Omental fat pad (tissue), 4 donors: ENCODE results near the gene GPC3. TPM values are rescaled to one million over a fixed set of nuclear protein-coding genes. Genes with fewer than 3 reads are reported as not detected.

Source experiments
- ATAC-seq: fragments of 150-250 bp; one replicate; pipeline ENCODE4 v1.9.1; 2016; ENCODE audit warnings: mild to moderate bottlenecking, moderate library complexity; ENCODE audit not compliant: low FRiP score
- DNase-seq: peaks from one replicate; pipeline ENCODE4 v3.0.0-alpha.2; 2019; ENCODE audit warnings: low spot score
- CTCF ChIP-seq, 3 donors: fragments of 450-650 bp; IDR thresholded peaks; one replicate each; pipeline ENCODE4 v1.5.1; 2016 to 2017; ENCODE audit warnings: antibody characterized with exemption in 3 of 3, mild to moderate bottlenecking in 3 of 3, moderate library complexity in 2 of 3
- total RNA-seq, 4 donors: library from RNA; depleted of rRNA; stranded (reverse); fragments of >200 nt; gene quantifications; one replicate each; pipeline ENCODE4 v1.1.0, GENCODE V29; 2016

The GPC3 gene
- total RNA-seq, 4 donors from 2014 or later = 48.9 to 146 (median 77.1) TPM

DNA sequence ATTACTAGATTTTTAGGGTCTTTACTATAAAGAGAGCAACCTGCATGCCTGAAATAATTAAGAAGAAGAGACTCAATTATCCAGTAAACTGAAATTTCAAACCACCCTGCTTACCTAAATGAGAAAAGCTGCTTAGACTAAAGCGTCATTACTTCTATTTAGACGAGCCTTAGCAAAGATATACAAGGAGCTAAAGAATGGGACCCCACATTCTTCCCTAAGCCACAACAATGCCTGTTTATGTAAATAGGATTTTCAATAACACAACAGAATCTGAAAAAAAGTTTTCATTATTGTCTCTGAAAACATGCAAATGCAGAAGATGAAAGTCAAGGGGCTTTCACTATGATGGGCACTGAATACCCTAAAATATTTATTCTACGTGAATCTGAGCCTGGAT lies 16.2 kb downstream of the GPC3 start:
- ATAC-seq = no peak

DNA sequence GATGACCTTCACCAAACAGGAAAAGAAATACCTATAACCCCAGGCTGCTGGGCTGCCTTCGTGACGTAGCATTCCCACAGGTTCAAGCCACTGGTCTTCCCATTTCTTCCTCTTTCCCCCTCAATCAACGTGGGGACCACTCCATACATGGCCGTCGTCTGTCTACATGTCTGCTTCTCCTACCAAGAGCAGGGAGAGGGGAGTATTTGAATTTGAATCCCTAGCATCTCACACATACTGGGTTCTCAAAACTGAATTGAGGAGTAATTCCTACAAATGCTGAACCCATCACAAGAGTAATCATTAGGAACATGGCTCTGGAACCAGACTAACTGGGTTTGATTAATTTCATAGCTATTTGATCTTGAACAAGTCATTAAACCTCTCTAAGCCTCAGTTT lies 17.3 kb downstream of the GPC3 start:
- no peak for ATAC-seq
- no peak for TF ChIP-seq CTCF (IDR thresholded peaks at IDR 0.05)

More for the DNA sequence above, 16.2 kb downstream of the GPC3 start:
- no peak for DNase-seq
- no peak for TF ChIP-seq CTCF (IDR thresholded peaks at IDR 0.05)

DNA sequence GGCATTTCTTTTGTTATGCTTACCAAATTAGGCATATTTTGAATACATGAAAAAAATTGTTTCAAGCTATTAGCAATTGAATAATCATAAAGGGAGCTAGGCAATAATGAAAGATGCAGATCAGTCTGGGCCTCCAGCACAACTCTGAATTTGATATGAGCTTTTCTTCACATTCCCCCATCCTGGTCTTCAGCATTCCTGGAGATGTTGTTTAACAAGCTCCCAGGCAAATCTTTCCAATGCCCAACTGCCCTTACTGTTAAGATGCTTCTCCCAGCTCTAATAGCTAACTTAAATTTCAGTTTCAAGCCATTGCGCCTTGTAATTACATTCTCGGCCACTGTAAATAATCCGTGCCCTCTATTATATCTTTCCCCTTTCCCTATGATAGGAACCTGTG lies 19.2 kb downstream of the GPC3 start:
- ATAC-seq = no peak
- TF ChIP-seq CTCF (IDR thresholded peaks at IDR 0.05) = no peak
- no peak for DNase-seq

More for the DNA sequence above, 17.3 kb downstream of the GPC3 start:
- no peak for DNase-seq

GRCh38 chrX:133965321-133965720 lies 20.1 kb downstream of the GPC3 start:
- DNase-seq (no peak), ATAC-seq (no peak)
- no peak for TF ChIP-seq CTCF (IDR thresholded peaks at IDR 0.05)

DNA sequence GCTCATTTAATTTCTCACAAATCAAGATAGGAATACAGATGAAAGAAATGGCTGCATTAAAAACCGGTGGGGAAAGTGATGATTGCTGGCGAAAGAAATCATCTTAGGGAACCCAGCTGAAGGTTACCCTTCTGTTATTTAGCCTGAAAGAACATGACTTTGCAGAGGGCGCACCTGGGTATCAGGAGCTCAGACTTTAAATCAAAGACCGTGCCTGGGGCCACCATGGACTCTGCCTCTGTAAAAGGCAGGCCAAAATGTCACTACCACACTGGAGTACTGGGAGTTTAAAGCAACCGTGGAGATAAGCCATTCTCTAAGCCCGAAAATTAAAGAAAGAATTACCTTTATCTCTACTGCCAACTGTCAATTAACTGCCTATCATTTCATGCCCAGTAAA lies 24.3 kb downstream of the GPC3 start:
- no peak for DNase-seq
- no peak for TF ChIP-seq CTCF (IDR thresholded peaks at IDR 0.05)
- ATAC-seq = no peak

DNA sequence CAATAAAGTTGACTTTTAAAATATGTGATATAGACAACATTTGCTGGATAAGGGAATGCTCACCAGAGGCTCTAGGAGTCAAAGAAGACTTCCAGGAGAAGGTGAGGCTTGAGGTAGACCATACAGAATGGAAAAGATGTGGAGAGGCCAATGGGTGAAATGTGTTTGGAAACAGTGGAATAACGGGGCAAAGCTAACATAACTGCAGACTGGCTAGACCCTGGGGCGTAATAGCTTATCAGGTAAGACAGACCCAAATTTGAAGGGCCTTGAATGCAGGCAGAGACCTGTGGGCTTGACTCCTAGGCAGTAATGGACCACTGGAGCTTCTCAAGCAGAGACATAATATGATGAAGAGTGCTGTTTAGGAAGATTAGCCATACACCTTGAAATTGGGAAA lies 25.4 kb downstream of the GPC3 start:
- DNase-seq (no peak), ATAC-seq (no peak)
- TF ChIP-seq CTCF (IDR thresholded peaks at IDR 0.05) = no peak

GRCh38 chrX:133958997-133959688 lies 26.3 kb downstream of the GPC3 start:
- TF ChIP-seq CTCF (IDR thresholded peaks at IDR 0.05) = no peak
- ATAC-seq (no peak), DNase-seq (no peak)
